Hematopoietic multipotent progenitor cell treated with erythropoietin and hydrocortisone succinate and interleukin-3 and kit ligand, for 8 days (in vitro differentiated cells): ENCODE results near the gene DYDC2.

Experiments
- DNase-seq: peaks from one replicate; pipeline ENCODE4 v3.0.0-alpha.2; 2015

DYDC2 gene

GRCh38 chr10:80372675-80373074 lies 16.1 kb downstream of the DYDC2 start:
- DNase-seq: no peak

- no peak for DNase-seq
Measured at GRCh38 chr10:80373502-80373901, 16.9 kb downstream of the DYDC2 start.

- no peak for DNase-seq
Measured at GRCh38 chr10:80379701-80380100, 23.1 kb downstream of the DYDC2 start.

- DNase-seq: no peak
Measured at GRCh38 chr10:80380185-80380584, 23.6 kb downstream of the DYDC2 start.

- DNase-seq: peak; percentile 73
Measured at GRCh38 chr10:80382989-80383388, 26.4 kb downstream of the DYDC2 start.

GRCh38 chr10:80390740-80391139 lies 34.2 kb downstream of the DYDC2 start:
- DNase-seq: no peak

GRCh38 chr10:80392250-80392649 lies 35.7 kb downstream of the DYDC2 start:
- no peak for DNase-seq

GRCh38 chr10:80394358-80394916 lies 37.9 kb downstream of the DYDC2 start:
- no peak for DNase-seq

GRCh38 chr10:80397014-80397413 lies 40.4 kb downstream of the DYDC2 start:
- no peak for DNase-seq

- no peak for DNase-seq
Measured at GRCh38 chr10:80400136-80400804, 43.7 kb downstream of the DYDC2 start.

- DNase-seq: no peak
Measured at GRCh38 chr10:80405035-80405434, 48.5 kb downstream of the DYDC2 start.

- DNase-seq: no peak
Measured at GRCh38 chr10:80405626-80406025, 49.0 kb downstream of the DYDC2 start.

- no peak for DNase-seq
Measured at GRCh38 chr10:80406204-80406603, 49.6 kb downstream of the DYDC2 start.

- DNase-seq: peak; percentile 44
Measured at GRCh38 chr10:80407812-80408241, 51.2 kb downstream of the DYDC2 start.

- peak; percentile 68 for DNase-seq
Measured at GRCh38 chr10:80408242-80409101, 51.9 kb downstream of the DYDC2 start, which contains the start of gene PRXL2A. Gene PRXL2A (plus strand): TSS chr10:80408551. CDS start chr10:80420468, 11,917 bp downstream.

- no peak for DNase-seq
Measured at GRCh38 chr10:80409121-80409520, 52.5 kb downstream of the DYDC2 start.

- no peak for DNase-seq
Measured at GRCh38 chr10:80410122-80410521, 53.5 kb downstream of the DYDC2 start.

GRCh38 chr10:80410578-80411145 lies 54.1 kb downstream of the DYDC2 start:
- peak; percentile 95 for DNase-seq

GRCh38 chr10:80411267-80411668 lies 54.7 kb downstream of the DYDC2 start:
- no peak for DNase-seq

GRCh38 chr10:80411681-80412220 lies 55.2 kb downstream of the DYDC2 start:
- peak; percentile 61 for DNase-seq

GRCh38 chr10:80412486-80412885 lies 55.9 kb downstream of the DYDC2 start:
- no peak for DNase-seq

GRCh38 chr10:80413271-80413996 lies 56.9 kb downstream of the DYDC2 start:
- peak; percentile 55 for DNase-seq
